HG02840 (cell line): Measurements from ENCODE around the gene GREB1L.
"Not testable (repeated sequence)": the region's sequence is repeated elsewhere in the genome, so short reads cannot be mapped to it uniquely, and the experiment has no call there.

Experiments
- ATAC-seq: cut with Tn5 transposase; IDR thresholded peaks from one replicate; pipeline ENCODE4 v1.9.1; 2021; ENCODE audit warnings: mild to moderate bottlenecking, moderate library complexity, moderate number of reproducible peaks; ENCODE audit not compliant: unreplicated experiment, low FRiP score

GREB1L gene

GRCh38 chr18:21361307-21361880 is 119.4 kb downstream of the GREB1L start:
- ATAC-seq = no peak

DNA sequence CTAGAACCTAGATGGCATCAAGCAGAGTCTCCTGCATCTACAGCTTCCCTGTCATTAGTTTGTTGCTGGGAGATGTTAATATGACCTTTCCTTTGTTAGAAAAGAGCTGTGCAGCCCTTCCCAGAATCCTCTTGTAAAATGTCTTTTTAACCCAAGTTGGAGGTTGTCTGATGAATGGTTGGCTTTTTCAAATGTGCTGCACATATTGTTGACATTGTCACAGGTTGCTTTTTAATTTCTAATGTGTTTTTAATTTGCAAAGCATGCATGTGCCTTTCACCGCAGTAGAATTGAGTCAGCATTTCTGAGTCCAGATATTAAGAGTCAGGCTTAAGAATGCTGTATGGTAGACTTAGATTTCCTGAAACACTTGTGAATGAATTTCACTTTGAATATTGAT is 120.8 kb downstream of the GREB1L start:
- ATAC-seq = no peak

GRCh38 chr18:21363348-21363747 is 121.3 kb downstream of the GREB1L start:
- no peak for ATAC-seq

DNA sequence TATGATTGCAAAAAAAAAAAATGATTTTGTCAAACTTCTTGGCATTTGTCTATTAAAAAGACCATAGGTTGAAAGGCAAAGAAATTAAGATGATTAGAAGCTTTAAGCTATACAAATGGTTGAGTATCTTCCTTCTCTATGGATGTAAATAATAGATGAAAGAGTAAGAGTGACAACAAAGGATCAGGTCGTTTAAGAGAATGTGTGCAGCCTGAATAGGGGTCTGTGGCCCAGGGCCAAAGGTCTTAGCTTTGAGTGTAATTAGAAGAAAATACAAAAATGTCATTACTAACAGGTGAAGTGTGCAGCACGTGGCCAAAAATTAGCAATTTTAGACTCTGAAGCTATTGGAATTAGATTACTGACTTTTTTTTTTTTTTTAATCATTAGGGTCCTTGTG is 122.4 kb downstream of the GREB1L start:
- no peak for ATAC-seq

DNA sequence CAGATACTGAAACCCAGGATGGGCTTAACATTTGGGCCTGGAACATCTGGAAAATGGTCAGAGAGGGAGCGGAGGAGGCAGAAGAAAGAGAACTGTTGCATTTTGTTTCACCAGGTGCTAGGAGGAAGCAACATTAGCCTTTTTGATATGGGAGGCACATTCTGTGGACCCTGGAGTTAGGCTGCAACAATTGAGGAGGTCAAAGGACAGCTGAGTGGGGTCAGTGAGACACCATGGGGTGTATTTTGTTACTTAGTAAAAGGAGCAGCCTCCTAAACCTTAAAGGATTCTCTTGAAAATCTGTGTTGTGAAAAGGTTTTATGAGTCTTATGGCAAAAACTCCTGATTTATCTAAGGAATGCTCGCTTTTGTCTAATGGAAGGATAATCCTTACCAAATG is 124.9 kb downstream of the GREB1L start:
- no peak for ATAC-seq

DNA sequence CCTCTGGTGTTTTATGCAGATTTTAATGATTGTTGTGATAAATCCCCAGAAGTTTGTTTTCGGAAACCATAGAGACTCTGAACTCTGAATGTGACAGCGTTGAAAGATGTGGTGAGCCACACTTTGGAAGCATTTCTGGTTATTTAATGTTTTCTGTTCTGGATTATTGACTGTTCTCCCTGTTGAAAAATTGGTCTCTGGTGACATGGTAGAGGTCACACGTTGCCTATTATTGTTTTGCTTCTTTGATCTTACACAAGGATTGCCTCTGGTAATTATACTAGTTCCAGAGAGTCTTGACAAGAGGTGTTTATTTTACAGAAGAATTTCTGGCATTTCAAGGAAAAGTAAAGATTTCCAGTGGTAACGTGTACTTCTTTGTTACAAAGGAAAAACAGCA is 127.1 kb downstream of the GREB1L start:
- no peak for ATAC-seq

GRCh38 chr18:21369597-21369996 is 127.6 kb downstream of the GREB1L start:
- not testable (repeated sequence) for ATAC-seq

DNA sequence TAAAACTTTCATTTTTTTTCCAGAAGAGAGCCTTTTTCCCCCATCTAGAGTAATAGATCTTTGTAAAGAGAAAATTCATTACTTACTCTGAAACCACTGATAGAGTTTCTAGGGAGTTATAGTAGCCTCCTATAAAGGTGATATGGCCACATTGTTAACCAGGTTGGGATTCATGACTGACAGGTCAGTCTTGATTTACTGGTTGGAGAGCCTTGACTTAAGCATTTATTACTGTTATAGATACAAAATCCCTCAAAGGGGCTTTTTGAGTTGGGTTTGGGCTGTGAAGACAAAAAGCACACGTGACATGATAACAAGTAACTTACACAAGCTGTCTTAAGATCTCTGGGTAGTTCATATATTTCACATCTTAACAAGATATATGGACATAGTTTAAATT is 141.0 kb downstream of the GREB1L start:
- no peak for ATAC-seq

GRCh38 chr18:21386523-21387240 is 144.7 kb downstream of the GREB1L start:
- ATAC-seq = no peak

DNA sequence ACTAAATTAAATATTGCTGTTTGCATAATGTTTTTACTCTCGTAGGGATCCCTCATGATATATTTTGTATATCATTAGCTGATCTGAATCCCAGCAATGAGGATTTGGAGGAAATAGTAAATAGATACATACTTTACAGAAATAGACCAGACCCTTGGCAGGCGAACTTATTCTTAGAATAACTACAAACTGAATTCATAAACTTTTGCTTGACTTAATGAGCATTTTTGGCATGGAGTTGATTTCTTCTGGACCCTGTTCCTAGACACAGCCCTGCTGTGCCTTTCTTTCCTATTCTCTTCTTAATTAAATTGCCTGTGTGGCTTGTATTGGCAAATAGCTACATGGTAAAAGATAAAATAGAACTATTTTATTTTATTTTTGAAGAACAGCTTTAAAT is 145.9 kb downstream of the GREB1L start:
- no peak for ATAC-seq

- no peak for ATAC-seq
Measured at GRCh38 chr18:21389283-21389682, 147.3 kb downstream of the GREB1L start.

- ATAC-seq = no peak
Measured at GRCh38 chr18:21389903-21390302, 147.9 kb downstream of the GREB1L start.

- no peak for ATAC-seq
Measured at GRCh38 chr18:21391074-21391673, 149.1 kb downstream of the GREB1L start.

DNA sequence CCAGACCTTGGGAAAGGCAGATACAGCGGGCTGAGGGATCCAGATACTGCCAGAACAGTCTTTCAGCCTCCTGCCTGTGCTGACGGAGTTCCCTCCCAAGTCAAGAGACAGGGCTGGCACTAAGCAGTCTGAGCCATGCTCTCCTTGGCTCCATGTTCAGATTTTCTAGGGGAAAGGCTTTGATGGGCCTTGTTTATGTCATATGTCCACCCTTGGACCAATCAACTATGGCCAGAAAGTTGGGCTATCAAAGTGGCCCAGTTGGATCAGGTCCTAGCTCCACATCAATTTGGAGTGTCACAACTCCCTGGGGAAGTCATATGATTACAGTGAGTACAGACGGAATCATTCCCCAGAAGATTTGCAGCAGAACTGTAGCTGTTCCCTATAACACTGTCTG is 152.0 kb downstream of the GREB1L start:
- ATAC-seq = no peak

DNA sequence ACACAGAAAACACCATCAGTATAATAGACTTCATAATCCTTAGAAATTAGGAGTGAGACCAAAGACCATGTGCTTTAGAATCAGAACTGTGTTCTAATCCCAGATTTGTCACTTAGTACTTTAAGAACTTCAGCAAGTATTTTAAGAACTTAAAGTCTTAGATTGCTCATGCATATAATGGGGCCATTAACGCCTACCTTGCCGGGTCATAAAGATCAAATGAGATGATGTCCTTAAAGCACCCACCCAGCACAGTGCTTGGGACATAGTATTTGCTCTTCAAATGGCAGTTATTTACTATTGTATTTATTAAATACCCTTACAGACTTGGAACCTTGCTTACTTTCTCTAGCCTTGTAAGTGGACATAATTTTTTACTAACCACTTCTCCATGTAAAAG is 156.1 kb downstream of the GREB1L start:
- no peak for ATAC-seq

GRCh38 chr18:21402272-21402671 is 160.2 kb downstream of the GREB1L start:
- ATAC-seq = no peak

- no peak for ATAC-seq
Measured at GRCh38 chr18:21404426-21404825, 162.4 kb downstream of the GREB1L start.

DNA sequence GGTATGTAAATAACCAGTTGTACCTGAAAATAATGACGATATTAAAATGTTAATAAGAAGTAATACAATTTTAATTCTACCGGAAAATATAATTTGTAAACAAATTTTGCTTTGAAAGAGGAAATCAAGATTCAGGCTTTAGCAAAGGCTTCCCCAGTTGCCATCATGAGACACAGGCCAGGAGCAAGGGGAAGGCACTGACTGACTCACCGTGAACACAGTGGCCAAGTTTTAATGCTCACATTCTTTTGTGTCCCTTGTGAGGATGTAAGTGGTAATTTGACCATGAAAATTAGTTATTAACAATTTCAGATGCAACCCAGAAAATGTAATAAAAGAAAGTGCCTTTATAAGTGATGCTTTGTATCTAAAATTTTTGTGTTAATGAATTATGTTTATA is 164.1 kb downstream of the GREB1L start:
- ATAC-seq = no peak

DNA sequence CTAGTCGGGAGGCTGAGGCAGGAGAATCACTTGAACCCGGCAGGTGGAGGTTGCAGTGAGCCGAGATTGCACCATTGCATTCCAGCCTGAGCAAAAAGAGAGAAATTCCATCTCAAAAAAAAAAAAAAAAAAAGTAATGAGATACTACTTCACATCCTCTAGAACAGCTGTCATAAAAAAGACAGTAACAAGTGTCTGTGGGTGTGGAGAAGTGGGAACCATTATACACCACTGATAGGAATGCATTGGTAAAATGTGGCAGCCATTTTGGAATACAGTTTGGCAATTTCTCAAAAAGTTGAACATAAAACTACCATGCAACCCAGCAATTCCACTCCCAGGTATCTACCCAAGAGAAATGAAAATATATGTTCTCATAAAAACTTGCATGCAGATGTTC is 166.6 kb downstream of the GREB1L start:
- ATAC-seq = no peak

DNA sequence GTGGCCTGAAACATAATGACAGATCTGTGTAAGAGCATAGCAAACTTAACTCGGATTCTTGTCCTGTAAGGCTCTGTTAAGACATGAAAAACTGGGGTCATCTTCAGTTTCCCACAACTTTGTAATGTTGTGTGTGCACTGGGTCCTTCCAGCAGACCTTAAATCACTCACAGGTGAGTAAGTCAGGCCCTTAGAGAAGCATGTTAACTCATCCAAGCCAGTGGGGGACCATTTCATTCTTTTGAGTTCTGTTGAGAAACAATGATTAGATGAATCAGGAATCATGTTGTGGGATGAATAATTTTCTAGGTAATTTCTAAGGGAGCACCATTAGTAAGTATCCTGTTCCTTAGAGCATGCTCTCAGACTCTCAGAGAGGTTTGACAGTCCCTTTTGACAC is 191.4 kb downstream of the GREB1L start:
- ATAC-seq = no peak

DNA sequence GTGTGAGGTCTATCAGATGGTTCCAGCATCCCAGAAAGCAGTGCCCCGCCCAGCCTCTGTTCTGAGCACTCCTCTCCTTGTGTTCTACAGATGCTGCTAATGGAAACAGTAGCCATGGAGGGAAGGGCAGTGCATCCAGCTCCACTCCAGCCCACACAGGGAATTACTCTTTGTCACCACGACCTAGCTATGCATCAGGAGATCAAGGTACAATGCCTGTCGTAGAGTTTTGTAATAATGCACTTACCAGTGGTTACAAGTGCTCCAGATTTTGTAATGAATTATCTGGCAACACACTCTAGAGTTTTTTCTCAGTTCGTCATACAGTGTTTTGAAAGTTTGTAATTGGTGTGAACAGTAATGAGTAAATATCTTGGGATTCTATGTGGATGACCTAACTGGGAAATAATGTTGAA is 197.4 kb downstream of the GREB1L start:
- no peak for ATAC-seq

- no peak for ATAC-seq
Measured at GRCh38 chr18:21441670-21442069, 199.6 kb downstream of the GREB1L start.
